Fibroblast of lung (primary cell): ENCODE data around the gene RBFOX1. TPM values are rescaled to one million over a fixed set of nuclear protein-coding genes. Genes with fewer than 3 reads are reported as not detected.

Experiments
- DNase-seq, 2 donors: peaks; one replicate each; pipeline versions ENCODE4 v3.0.0 to v3.0.0-alpha.2; 2010; ENCODE audit warnings: low read depth in 2 of 2
- H2AFZ ChIP-seq: 2 replicates; pipeline ENCODE4 v1.5.1; 2012; ENCODE audit warnings: low read length, control low read depth, inconsistent platforms
- H3K27ac ChIP-seq: 2 replicates; pipeline ENCODE4 v1.5.1; 2011; ENCODE audit warnings: low read length, control low read depth; ENCODE audit not compliant: insufficient read depth
- H3K27me3 ChIP-seq: 2 replicates; pipeline ENCODE4 v1.5.1; 2011; ENCODE audit warnings: mild to moderate bottlenecking, low read length; ENCODE audit not compliant: control insufficient read depth, insufficient read depth
- H3K36me3 ChIP-seq: 2 replicates; pipeline ENCODE4 v1.5.1; 2011; ENCODE audit warnings: low read length; ENCODE audit not compliant: control insufficient read depth, insufficient read depth
- H3K4me1 ChIP-seq: 2 replicates; pipeline ENCODE4 v1.5.1; 2011; ENCODE audit warnings: low read length; ENCODE audit not compliant: control insufficient read depth, insufficient read depth; ENCODE audit errors: extremely low read depth
- H3K4me2 ChIP-seq: 2 replicates; pipeline ENCODE4 v1.5.1; 2011; ENCODE audit warnings: low read length, control low read depth; ENCODE audit not compliant: insufficient read depth; ENCODE audit errors: extremely low read depth
- H3K4me3 ChIP-seq, 4 experiments: fragments of 200-600 bp in 1 of 4; sonication (generic) in 1 of 4; replicated peaks in 1 of 4; 2 replicates each; pipeline ENCODE4 v1.5.1; 2011 to 2016; ENCODE audit warnings: low read length in 4 of 4, low read depth in 3 of 4, mild to moderate bottlenecking in 3 of 4, control low read depth in 2 of 4, inconsistent platforms in 1 of 4, mixed read lengths in 1 of 4; ENCODE audit not compliant: insufficient read depth in 1 of 4; ENCODE audit errors: control extremely low read depth in 1 of 4
- H3K79me2 ChIP-seq: 2 replicates; pipeline ENCODE4 v1.5.1; 2012; ENCODE audit warnings: mild to moderate bottlenecking, low read length, inconsistent platforms; ENCODE audit not compliant: control insufficient read depth, insufficient read depth
- H3K9ac ChIP-seq: 2 replicates; pipeline ENCODE4 v1.5.1; 2011; ENCODE audit warnings: mild to moderate bottlenecking, low read length, control low read depth; ENCODE audit not compliant: insufficient read depth
- H3K9me3 ChIP-seq: 2 replicates; pipeline ENCODE4 v1.5.1; 2012; ENCODE audit warnings: low read depth, low read length; ENCODE audit not compliant: control insufficient read depth, insufficient read depth
- H4K20me1 ChIP-seq: 2 replicates; pipeline ENCODE4 v1.5.1; 2011; ENCODE audit warnings: low read length; ENCODE audit not compliant: control insufficient read depth, insufficient read depth; ENCODE audit errors: extremely low read depth
- EZH2 ChIP-seq: IDR thresholded peaks from 2 replicates; pipeline ENCODE4 v1.5.1; 2012; ENCODE audit warnings: low read length, control low read depth, mild to moderate bottlenecking; ENCODE audit errors: missing control alignments
- polyA plus RNA-seq, 2 donors: library from polyadenylated mRNA; depleted of rRNA in 1 of 2; stranded (reverse) in 1 of 2; unstranded in 1 of 2; fragments of >200 nt; gene quantifications; 2 replicates each; pipeline ENCODE4 v1.2.1, GENCODE V29; 2011 to 2012; ENCODE audit warnings: missing spikeins in 1 of 2
- total RNA-seq: library from RNA; depleted of rRNA; stranded (reverse); fragments of >200 nt; gene quantifications from 2 replicates; pipeline ENCODE4 v1.2.1, GENCODE V29; 2014
- TF ChIP-seq, protein P1 (sequence below), 2 donors: IDR thresholded peaks in 1 of 2; conservative IDR thresholded peaks in 1 of 2; 1 replicate in 1 of 2; 2 replicates in 1 of 2; pipeline ENCODE4 v1.5.1; 2011 to 2012; ENCODE audit warnings: low read length in 2 of 2, control low read depth in 1 of 2, inconsistent platforms in 1 of 2, low read depth in 1 of 2, mild to moderate bottlenecking in 1 of 2

The RBFOX1 gene
- total and polyA plus RNA-seq, 2 donors (not counting 1 experiment from before 2014, with no cell fraction given) = not detected

DNA sequence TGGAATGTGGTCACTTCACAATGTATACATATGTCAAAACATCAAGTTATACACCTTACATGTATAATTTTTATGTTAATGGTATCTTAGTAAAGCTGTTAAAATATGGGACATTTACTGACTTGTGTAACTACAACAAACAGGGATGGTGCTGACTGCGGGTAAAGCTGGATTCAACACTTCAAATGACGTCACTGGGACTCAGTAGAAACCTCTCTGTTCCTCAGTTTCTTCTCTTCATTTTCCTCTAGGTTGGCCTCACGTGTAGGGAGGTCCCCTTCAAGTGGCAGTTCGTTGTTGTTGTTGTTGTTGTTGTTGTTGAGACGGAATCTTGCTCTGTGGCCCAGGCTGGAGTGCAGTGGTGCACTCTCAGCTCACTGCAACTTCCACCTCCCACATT, 182.9 kb downstream of the RBFOX1 start:
- no peak overlapping the region for H3K27ac ChIP-seq
- TF ChIP-seq, protein P1, sequence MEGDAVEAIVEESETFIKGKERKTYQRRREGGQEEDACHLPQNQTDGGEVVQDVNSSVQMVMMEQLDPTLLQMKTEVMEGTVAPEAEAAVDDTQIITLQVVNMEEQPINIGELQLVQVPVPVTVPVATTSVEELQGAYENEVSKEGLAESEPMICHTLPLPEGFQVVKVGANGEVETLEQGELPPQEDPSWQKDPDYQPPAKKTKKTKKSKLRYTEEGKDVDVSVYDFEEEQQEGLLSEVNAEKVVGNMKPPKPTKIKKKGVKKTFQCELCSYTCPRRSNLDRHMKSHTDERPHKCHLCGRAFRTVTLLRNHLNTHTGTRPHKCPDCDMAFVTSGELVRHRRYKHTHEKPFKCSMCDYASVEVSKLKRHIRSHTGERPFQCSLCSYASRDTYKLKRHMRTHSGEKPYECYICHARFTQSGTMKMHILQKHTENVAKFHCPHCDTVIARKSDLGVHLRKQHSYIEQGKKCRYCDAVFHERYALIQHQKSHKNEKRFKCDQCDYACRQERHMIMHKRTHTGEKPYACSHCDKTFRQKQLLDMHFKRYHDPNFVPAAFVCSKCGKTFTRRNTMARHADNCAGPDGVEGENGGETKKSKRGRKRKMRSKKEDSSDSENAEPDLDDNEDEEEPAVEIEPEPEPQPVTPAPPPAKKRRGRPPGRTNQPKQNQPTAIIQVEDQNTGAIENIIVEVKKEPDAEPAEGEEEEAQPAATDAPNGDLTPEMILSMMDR (conservative IDR thresholded peaks at IDR 0.05 in 1 of 2, IDR thresholded peaks at IDR 0.05 in 1 of 2; ENCODE audit: low read depth in 1 of 2, low read length in 2 of 2) = no peak
- no peak for TF ChIP-seq EZH2
- no peaks in the 10 kb centered on the region for H3K9me3 ChIP-seq
- H3K4me1 ChIP-seq = no peaks in the 10 kb centered on the region
- H3K4me2 ChIP-seq = no peak overlapping the region
- no peaks in the 10 kb centered on the region for H3K27me3 ChIP-seq
- no peak for DNase-seq
- H3K36me3 ChIP-seq = no peaks in the 10 kb centered on the region
- H3K4me3 ChIP-seq = no peak overlapping the region
- H4K20me1 ChIP-seq = no peaks in the 10 kb centered on the region
- H3K79me2 ChIP-seq = no peaks in the 10 kb centered on the region
- no peak overlapping the region for H2AFZ ChIP-seq
- H3K9ac ChIP-seq = no peak overlapping the region

DNA sequence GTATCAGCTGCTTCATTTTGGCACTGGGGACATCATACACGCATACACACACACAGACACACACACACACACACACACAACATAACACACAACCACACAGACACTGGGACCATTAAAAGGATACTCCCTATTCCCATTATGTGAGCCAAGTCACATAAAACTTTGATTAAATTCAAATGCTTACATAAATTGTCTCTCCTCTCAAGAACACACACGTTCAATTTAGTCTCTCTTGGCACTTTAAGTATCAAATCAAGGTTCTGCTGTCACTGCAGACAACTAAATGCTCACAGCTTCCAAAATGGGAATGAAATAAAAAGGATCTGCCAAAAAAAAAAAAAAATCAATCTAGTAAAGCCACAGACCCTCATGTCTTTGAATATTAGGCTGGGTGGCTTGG, 184.9 kb downstream of the RBFOX1 start:
- no peak overlapping the region for H3K4me2 ChIP-seq
- H3K4me1 ChIP-seq = no peaks in the 10 kb centered on the region
- H3K4me3 ChIP-seq = no peak overlapping the region
- H3K27ac ChIP-seq = no peak overlapping the region
- no peak for DNase-seq
- no peak overlapping the region for H3K9ac ChIP-seq
- no peak overlapping the region for H2AFZ ChIP-seq
- no peaks in the 10 kb centered on the region for H3K36me3 ChIP-seq
- no peaks in the 10 kb centered on the region for H4K20me1 ChIP-seq
- TF ChIP-seq, protein P1 (conservative IDR thresholded peaks at IDR 0.05 in 1 of 2, IDR thresholded peaks at IDR 0.05 in 1 of 2; ENCODE audit: low read depth in 1 of 2, low read length in 2 of 2) = no peak
- TF ChIP-seq EZH2 = no peak
- H3K9me3 ChIP-seq = no peaks in the 10 kb centered on the region
- H3K79me2 ChIP-seq = no peaks in the 10 kb centered on the region
- no peaks in the 10 kb centered on the region for H3K27me3 ChIP-seq

DNA sequence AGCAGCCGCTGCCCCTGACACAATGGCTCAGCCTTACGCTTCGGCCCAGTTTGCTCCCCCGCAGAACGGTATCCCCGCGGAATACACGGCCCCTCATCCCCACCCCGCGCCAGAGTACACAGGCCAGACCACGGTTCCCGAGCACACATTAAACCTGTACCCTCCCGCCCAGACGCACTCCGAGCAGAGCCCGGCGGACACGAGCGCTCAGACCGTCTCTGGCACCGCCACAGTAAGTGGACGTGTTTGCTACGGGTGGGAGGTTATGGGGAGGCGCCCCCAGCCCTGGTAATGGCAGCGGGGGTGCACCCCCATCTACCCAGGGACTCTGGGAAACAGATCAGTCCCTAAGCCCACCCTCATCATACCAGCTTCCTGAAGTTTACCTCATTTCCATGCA, 185.5 kb downstream of the RBFOX1 start:
- H3K36me3 ChIP-seq = no peaks in the 10 kb centered on the region
- H2AFZ ChIP-seq = no peak overlapping the region
- no peaks in the 10 kb centered on the region for H3K27me3 ChIP-seq
- TF ChIP-seq, protein P1 (conservative IDR thresholded peaks at IDR 0.05 in 1 of 2, IDR thresholded peaks at IDR 0.05 in 1 of 2; ENCODE audit: low read depth in 1 of 2, low read length in 2 of 2) = no peak
- no peak for TF ChIP-seq EZH2
- no peak overlapping the region for H3K4me2 ChIP-seq
- no peak overlapping the region for H3K4me3 ChIP-seq
- no peak overlapping the region for H3K27ac ChIP-seq
- no peaks in the 10 kb centered on the region for H3K4me1 ChIP-seq
- DNase-seq = no peak
- no peak overlapping the region for H3K9ac ChIP-seq
- H3K9me3 ChIP-seq = no peaks in the 10 kb centered on the region
- H4K20me1 ChIP-seq = no peaks in the 10 kb centered on the region
- no peaks in the 10 kb centered on the region for H3K79me2 ChIP-seq
